K562 (cell line): Measurements from ENCODE around the gene CAMK2B. TPM values are rescaled to one million over a fixed set of nuclear protein-coding genes. Genes with fewer than 3 reads are reported as not detected.

Experiments
- ATAC-seq: fragments of 200-7000 bp; cut with Tn5 transposase; 3 replicates; pipeline ENCODE4 v1.9.1; 2020; ENCODE audit warnings: moderate library complexity
- BruUV-seq: library from RNA; stranded (reverse); fragments of 400-500 nt; replicated peaks from 2 replicates; lab custom pipeline; 2021; lab: Mats Ljungman, UMichigan
- CTCF ChIA-PET: fragments of 300-600 bp; formaldehyde crosslinking; extraction: SDS; loops from one replicate; lab custom pipeline; 2021; ENCODE audit warnings: low intra/inter-chr PET ratio; lab: Yijun Ruan, JAX
- POLR2A ChIA-PET: fragments of 300-600, 350-650 bp; sonication (Branson Sonifier 250); formaldehyde crosslinking; extraction: SDS; loops from one replicate; lab custom pipeline; 2021; ENCODE audit warnings: antibody characterized with exemption, inconsistent platforms; lab: Yijun Ruan, JAX
- DNase-seq, 4 experiments: peaks; one replicate each; pipeline versions ENCODE4 v3.0.0 to v3.0.0-alpha.2; 2011 to 2018; ENCODE audit warnings: low spot score in 3 of 4, mixed read lengths in 3 of 4; ENCODE audit errors: extremely low read depth in 1 of 4
- FAIRE-seq: peaks from 2 replicates; lab custom pipeline; 2011; peaks lifted over from hg19 to GRCh38; lab: Jason Lieb, UNC
- H2AFZ ChIP-seq: 2 replicates; pipeline ENCODE4 v1.6.0; 2011; ENCODE audit warnings: low read depth, low read length, control low read depth, inconsistent platforms
- H3K27ac ChIP-seq: fragments of 200-600 bp; 3 replicates; pipeline ENCODE4 v1.8.0; 2011; ENCODE audit warnings: low read depth, mild to moderate bottlenecking, control low read depth, inconsistent platforms, low read length, moderate library complexity, mixed read lengths; ENCODE audit errors: extremely low read depth
- H3K27me3 ChIP-seq, 2 experiments: fragments of 300-600 bp in 1 of 2; 2 replicates in 1 of 2; 3 replicates in 1 of 2; pipeline versions ENCODE4 v1.6.0 to v1.8.0; 2011; ENCODE audit warnings: inconsistent platforms in 2 of 2, low read length in 2 of 2, mild to moderate bottlenecking in 1 of 2, mixed read lengths in 1 of 2, moderate library complexity in 1 of 2; ENCODE audit not compliant: control insufficient read depth in 2 of 2, insufficient read depth in 2 of 2
- H3K36me3 ChIP-seq: fragments of 300-600 bp; 3 replicates; pipeline ENCODE4 v1.8.0; 2011; ENCODE audit warnings: mild to moderate bottlenecking, low read length, inconsistent platforms; ENCODE audit not compliant: control insufficient read depth, insufficient read depth
- H3K4me1 ChIP-seq, 2 experiments: fragments of 200-600 bp in 1 of 2; replicated peaks in 1 of 2; 2 replicates in 1 of 2; 3 replicates in 1 of 2; pipeline versions ENCODE4 v1.5.1 to v1.8.0; 2011; ENCODE audit warnings: inconsistent platforms in 2 of 2, low read length in 2 of 2, mild to moderate bottlenecking in 1 of 2, mixed read lengths in 1 of 2, moderate library complexity in 1 of 2; ENCODE audit not compliant: control insufficient read depth in 2 of 2, insufficient read depth in 2 of 2
- H3K4me2 ChIP-seq: 2 replicates; pipeline ENCODE4 v1.6.1; 2011; ENCODE audit warnings: low read length, control low read depth, inconsistent platforms, mixed read lengths; ENCODE audit not compliant: insufficient read depth
- H3K4me3 ChIP-seq: fragments of 200-600 bp; sonication (generic), shearing (Covaris generic); 2 replicates; pipeline ENCODE4 v1.5.1; 2016; ENCODE audit warnings: control low read depth, inconsistent platforms
- H3K79me2 ChIP-seq: fragments of 200-600 bp; 3 replicates; pipeline ENCODE4 v1.8.0; 2011; ENCODE audit warnings: low read length, inconsistent platforms; ENCODE audit not compliant: control insufficient read depth, insufficient read depth
- H3K9ac ChIP-seq, 2 experiments: 2 replicates each; pipeline versions ENCODE4 v1.6.0 to v1.6.1; 2011; ENCODE audit warnings: low read depth in 2 of 2, low read length in 2 of 2, control low read depth in 1 of 2, inconsistent platforms in 1 of 2, mild to moderate bottlenecking in 1 of 2, mixed read lengths in 1 of 2; ENCODE audit not compliant: insufficient read depth in 1 of 2
- H3K9me1 ChIP-seq: one replicate; pipeline ENCODE4 v1.6.0; 2011; ENCODE audit warnings: inconsistent platforms, mild to moderate bottlenecking, low read length, moderate library complexity; ENCODE audit not compliant: control insufficient read depth, insufficient read depth
- H3K9me3 ChIP-seq: replicated peaks from 2 replicates; pipeline ENCODE4 v1.5.1; 2011; ENCODE audit warnings: low read depth, low read length, inconsistent platforms; ENCODE audit not compliant: control insufficient read depth, insufficient read depth
- H4K20me1 ChIP-seq: replicated peaks from 2 replicates; pipeline ENCODE4 v1.6.1; 2011; ENCODE audit warnings: low read length, inconsistent platforms, mixed read lengths; ENCODE audit not compliant: control insufficient read depth, insufficient read depth
- HMG20B ChIP-seq: fragments of 250-450 bp; sonication (Bioruptor Pico); IDR thresholded peaks from 2 replicates; pipeline ENCODE4 v1.5.0; 2021; ENCODE audit warnings: mild to moderate bottlenecking
- HNRNPK ChIP-seq: fragments of 200-400 bp; formaldehyde crosslinking; IDR thresholded peaks from one replicate; pipeline ENCODE4 v1.6.1; 2018; ENCODE audit warnings: mild to moderate bottlenecking, low read depth, low read length; ENCODE audit not compliant: poor library complexity, severe bottlenecking
- NBN ChIP-seq: fragments of 450-650 bp; IDR thresholded peaks from 2 replicates; pipeline ENCODE4 v1.6.1; 2016; ENCODE audit warnings: low read depth, mild to moderate bottlenecking
- NR2C2 ChIP-seq, 2 experiments: fragments of 200-800 bp in 1 of 2; sonication (Bioruptor generic) in 1 of 2; sonication (generic) in 1 of 2; formaldehyde crosslinking in 1 of 2; IDR thresholded peaks; 2 replicates each; pipeline versions ENCODE4 v1.6.1 to v1.8.0; 2016 to 2022; ENCODE audit warnings: mild to moderate bottlenecking in 1 of 2, missing compliant biosample characterization in 1 of 2, missing genetic modification characterization in 1 of 2, missing genetic modification reagents in 1 of 2
- SMARCE1 ChIP-seq: fragments of 450-650 bp; IDR thresholded peaks from 2 replicates; pipeline ENCODE4 v1.7.1; 2016; ENCODE audit warnings: mild to moderate bottlenecking
- THRAP3 ChIP-seq: fragments of 450-650 bp; IDR thresholded peaks from 2 replicates; pipeline ENCODE4 v1.6.1; 2016; ENCODE audit warnings: mild to moderate bottlenecking, inconsistent platforms, borderline replicate concordance
- WGBS: fragments of 100-300 bp; shearing (Covaris generic); methylation state at CpG from one replicate; pipeline ENCODE4 v1.1.6; 2016; ENCODE audit warnings: low coverage, mixed read lengths; ENCODE audit not compliant: insufficient coverage; ENCODE audit errors: missing lambda C conversion rate; 5-methylcytosine and 5-hydroxymethylcytosine counted together
- in situ Hi-C: fragments of 300-500 bp; cut with MboI; formaldehyde crosslinking; loops from 4 replicates; pipeline ENCODE4 v1.15.0; 2018; ENCODE audit warnings: inconsistent platforms, mixed read lengths
- intact Hi-C: fragments of 100-400 bp; cut with micrococcal nuclease; formaldehyde crosslinking; loops from 2 replicates; pipeline ENCODE4 v1.14.2; 2022
- polyA plus RNA-seq, 8 experiments: library from polyadenylated mRNA; depleted of rRNA in 4 of 8; stranded (reverse) in 5 of 8; unstranded in 3 of 8; fragments of >200 nt; fragmentation: Nextera tagmentation in 2 of 8; fragmentation: Illumina TruSeq in 1 of 8; extraction: Ambion mirVana in 2 of 8; extraction: Trizol in 1 of 8; gene quantifications; 2 replicates each; pipeline versions ENCODE4 v1.2.1 to v1.2.3, GENCODE V29; 2011 to 2014; ENCODE audit warnings: inconsistent platforms in 1 of 8, missing spikeins in 1 of 8
- total RNA-seq, 7 experiments: library from RNA; depleted of rRNA in 6 of 7; stranded (reverse); fragments of >200 nt in 6 of 7; fragmentation: Illumina TruSeq in 2 of 7; extraction: Trizol in 2 of 7; gene quantifications; 2 replicates each; pipeline versions ENCODE4 v1.2.1 to v1.2.3, GENCODE V29; 2011 to 2021; ENCODE audit warnings: low replicate concordance in 1 of 7
- TF ChIP-seq, protein P1 (sequence below): fragments of 450-650 bp; IDR thresholded peaks from 2 replicates; pipeline ENCODE4 v1.6.1; 2017; ENCODE audit warnings: antibody characterized with exemption, mild to moderate bottlenecking
- TF ChIP-seq, protein P2 (sequence below): sonication (generic); formaldehyde crosslinking; IDR thresholded peaks from 2 replicates; pipeline ENCODE4 v1.8.1; 2023; ENCODE audit warnings: mild to moderate bottlenecking, missing genetic modification reagents
- TF ChIP-seq, protein P3 (sequence below): IDR thresholded peaks from 2 replicates; pipeline ENCODE4 v1.6.1; 2011; ENCODE audit warnings: borderline replicate concordance, low read depth, mild to moderate bottlenecking, moderate library complexity, low read length; ENCODE audit not compliant: insufficient read depth, poor library complexity, severe bottlenecking
- TF ChIP-seq, protein P4 (sequence below): IDR thresholded peaks from 2 replicates; pipeline ENCODE4 v1.6.1; 2016; ENCODE audit warnings: missing genetic modification characterization, missing compliant biosample characterization
- TF ChIP-seq, protein P5 (sequence below): fragments of 250-450 bp; sonication (Bioruptor Pico); IDR thresholded peaks from 2 replicates; pipeline ENCODE4 v1.5.0; 2021

CAMK2B gene
- total and polyA plus RNA-seq, 9 of the 15 experiments (the other 6 are each of a cell fraction or from before 2014, with no cell fraction given), result 0.04 to 0.09 (median 0.05) TPM; not detected in 4

DNA sequence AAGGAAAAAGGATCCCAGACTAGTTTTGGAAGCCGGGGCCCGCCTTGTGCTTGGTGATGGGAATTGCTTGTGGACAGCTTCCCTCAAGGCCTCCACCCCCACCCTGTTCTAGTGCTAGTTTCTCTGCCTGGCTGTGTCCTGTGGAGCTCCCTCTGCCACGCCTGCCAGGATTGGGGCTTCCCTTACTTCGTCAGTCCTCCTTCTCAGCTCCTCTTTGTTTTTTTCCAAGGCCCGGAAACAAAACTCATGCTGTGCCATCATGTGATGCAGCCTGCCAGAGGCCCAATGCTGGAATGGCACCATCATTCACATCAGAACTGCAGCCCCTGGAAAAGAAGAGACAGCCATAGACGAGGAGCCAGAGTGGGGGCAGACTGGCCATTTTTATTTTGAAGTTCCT, 113.4 kb downstream of the CAMK2B start:
- in situ Hi-C loops (no loop called here), intact Hi-C loops (no loop called here)
- no peak overlapping the region for H3K4me3 ChIP-seq
- no peaks in the 10 kb centered on the region for H3K79me2 ChIP-seq
- H2AFZ ChIP-seq, result no peak overlapping the region
- H4K20me1 ChIP-seq, result peaks cover 15% of the 10 kb centered on the region
- H3K27ac ChIP-seq, result no peak overlapping the region
- 81% methylated on average over 6 of the region's 6 CpGs for WGBS
- H3K9me3 ChIP-seq, result no peaks in the 10 kb centered on the region
- ChIA-PET POLR2A (interaction anchor here (0.6 to 0.7 kb wide), 2 partner anchors 11 to 753 kb away, joined by 3 to 4 read pairs; partner anchors contain the start of gene YKT6), CTCF (no interaction called here)
- no peaks in the 10 kb centered on the region for H3K27me3 ChIP-seq
- ATAC-seq (no peak), DNase-seq (no peak), FAIRE-seq (no peak)
- BruUV-seq, result no TSS peak
- no peak overlapping the region for H3K9ac ChIP-seq
- peaks cover 9% of the 10 kb centered on the region for H3K9me1 ChIP-seq
- peaks cover 13 to 23% of the 10 kb centered on the region in 2 experiments; a peak in 4 of 5 replicates for H3K4me1 ChIP-seq
- H3K36me3 ChIP-seq, result peaks cover 60% of the 10 kb centered on the region; the same call in 2 of the 3 replicates
- no peak overlapping the region for H3K4me2 ChIP-seq
- TF ChIP-seq, protein P1, sequence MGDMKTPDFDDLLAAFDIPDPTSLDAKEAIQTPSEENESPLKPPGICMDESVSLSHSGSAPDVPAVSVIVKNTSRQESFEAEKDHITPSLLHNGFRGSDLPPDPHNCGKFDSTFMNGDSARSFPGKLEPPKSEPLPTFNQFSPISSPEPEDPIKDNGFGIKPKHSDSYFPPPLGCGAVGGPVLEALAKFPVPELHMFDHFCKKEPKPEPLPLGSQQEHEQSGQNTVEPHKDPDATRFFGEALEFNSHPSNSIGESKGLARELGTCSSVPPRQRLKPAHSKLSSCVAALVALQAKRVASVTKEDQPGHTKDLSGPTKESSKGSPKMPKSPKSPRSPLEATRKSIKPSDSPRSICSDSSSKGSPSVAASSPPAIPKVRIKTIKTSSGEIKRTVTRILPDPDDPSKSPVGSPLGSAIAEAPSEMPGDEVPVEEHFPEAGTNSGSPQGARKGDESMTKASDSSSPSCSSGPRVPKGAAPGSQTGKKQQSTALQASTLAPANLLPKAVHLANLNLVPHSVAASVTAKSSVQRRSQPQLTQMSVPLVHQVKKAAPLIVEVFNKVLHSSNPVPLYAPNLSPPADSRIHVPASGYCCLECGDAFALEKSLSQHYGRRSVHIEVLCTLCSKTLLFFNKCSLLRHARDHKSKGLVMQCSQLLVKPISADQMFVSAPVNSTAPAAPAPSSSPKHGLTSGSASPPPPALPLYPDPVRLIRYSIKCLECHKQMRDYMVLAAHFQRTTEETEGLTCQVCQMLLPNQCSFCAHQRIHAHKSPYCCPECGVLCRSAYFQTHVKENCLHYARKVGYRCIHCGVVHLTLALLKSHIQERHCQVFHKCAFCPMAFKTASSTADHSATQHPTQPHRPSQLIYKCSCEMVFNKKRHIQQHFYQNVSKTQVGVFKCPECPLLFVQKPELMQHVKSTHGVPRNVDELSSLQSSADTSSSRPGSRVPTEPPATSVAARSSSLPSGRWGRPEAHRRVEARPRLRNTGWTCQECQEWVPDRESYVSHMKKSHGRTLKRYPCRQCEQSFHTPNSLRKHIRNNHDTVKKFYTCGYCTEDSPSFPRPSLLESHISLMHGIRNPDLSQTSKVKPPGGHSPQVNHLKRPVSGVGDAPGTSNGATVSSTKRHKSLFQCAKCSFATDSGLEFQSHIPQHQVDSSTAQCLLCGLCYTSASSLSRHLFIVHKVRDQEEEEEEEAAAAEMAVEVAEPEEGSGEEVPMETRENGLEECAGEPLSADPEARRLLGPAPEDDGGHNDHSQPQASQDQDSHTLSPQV, result no peak
- no peak for TF ChIP-seq HNRNPK
- TF ChIP-seq, protein P2, sequence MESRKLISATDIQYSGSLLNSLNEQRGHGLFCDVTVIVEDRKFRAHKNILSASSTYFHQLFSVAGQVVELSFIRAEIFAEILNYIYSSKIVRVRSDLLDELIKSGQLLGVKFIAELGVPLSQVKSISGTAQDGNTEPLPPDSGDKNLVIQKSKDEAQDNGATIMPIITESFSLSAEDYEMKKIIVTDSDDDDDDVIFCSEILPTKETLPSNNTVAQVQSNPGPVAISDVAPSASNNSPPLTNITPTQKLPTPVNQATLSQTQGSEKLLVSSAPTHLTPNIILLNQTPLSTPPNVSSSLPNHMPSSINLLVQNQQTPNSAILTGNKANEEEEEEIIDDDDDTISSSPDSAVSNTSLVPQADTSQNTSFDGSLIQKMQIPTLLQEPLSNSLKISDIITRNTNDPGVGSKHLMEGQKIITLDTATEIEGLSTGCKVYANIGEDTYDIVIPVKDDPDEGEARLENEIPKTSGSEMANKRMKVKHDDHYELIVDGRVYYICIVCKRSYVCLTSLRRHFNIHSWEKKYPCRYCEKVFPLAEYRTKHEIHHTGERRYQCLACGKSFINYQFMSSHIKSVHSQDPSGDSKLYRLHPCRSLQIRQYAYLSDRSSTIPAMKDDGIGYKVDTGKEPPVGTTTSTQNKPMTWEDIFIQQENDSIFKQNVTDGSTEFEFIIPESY (CRISPR knock-in tag), result no peak
- no peak for TF ChIP-seq NR2C2 (CRISPR knock-in tag; IDR thresholded peaks at IDR 0.05)
- TF ChIP-seq NR2C2 (tag; IDR thresholded peaks at IDR 0.05), result no peak
- TF ChIP-seq NBN, result no peak
- no peak for TF ChIP-seq HMG20B (CRISPR knock-in tag)
- no peak for TF ChIP-seq THRAP3
- TF ChIP-seq, protein P3, sequence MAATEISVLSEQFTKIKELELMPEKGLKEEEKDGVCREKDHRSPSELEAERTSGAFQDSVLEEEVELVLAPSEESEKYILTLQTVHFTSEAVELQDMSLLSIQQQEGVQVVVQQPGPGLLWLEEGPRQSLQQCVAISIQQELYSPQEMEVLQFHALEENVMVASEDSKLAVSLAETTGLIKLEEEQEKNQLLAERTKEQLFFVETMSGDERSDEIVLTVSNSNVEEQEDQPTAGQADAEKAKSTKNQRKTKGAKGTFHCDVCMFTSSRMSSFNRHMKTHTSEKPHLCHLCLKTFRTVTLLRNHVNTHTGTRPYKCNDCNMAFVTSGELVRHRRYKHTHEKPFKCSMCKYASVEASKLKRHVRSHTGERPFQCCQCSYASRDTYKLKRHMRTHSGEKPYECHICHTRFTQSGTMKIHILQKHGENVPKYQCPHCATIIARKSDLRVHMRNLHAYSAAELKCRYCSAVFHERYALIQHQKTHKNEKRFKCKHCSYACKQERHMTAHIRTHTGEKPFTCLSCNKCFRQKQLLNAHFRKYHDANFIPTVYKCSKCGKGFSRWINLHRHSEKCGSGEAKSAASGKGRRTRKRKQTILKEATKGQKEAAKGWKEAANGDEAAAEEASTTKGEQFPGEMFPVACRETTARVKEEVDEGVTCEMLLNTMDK, result no peak
- TF ChIP-seq, protein P4, sequence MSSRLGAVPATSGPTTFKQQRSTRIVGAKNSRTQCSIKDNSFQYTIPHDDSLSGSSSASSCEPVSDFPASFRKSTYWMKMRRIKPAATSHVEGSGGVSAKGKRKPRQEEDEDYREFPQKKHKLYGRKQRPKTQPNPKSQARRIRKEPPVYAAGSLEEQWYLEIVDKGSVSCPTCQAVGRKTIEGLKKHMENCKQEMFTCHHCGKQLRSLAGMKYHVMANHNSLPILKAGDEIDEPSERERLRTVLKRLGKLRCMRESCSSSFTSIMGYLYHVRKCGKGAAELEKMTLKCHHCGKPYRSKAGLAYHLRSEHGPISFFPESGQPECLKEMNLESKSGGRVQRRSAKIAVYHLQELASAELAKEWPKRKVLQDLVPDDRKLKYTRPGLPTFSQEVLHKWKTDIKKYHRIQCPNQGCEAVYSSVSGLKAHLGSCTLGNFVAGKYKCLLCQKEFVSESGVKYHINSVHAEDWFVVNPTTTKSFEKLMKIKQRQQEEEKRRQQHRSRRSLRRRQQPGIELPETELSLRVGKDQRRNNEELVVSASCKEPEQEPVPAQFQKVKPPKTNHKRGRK (tag), result no peak
- TF ChIP-seq, protein P5, sequence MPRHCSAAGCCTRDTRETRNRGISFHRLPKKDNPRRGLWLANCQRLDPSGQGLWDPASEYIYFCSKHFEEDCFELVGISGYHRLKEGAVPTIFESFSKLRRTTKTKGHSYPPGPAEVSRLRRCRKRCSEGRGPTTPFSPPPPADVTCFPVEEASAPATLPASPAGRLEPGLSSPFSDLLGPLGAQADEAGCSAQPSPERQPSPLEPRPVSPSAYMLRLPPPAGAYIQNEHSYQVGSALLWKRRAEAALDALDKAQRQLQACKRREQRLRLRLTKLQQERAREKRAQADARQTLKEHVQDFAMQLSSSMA (CRISPR knock-in tag), result no peak
- no peak for TF ChIP-seq SMARCE1
